ENCODE results near the gene SLC7A14. TPM values are rescaled to one million over a fixed set of nuclear protein-coding genes. Genes with fewer than 3 reads are reported as not detected.

The SLC7A14 gene
- total RNA-seq, 2 experiments from 2014 or later, result not detected

- ATAC-seq, result no peak
Observed at GRCh38 chr3:170490828-170491560, 94.9 kb downstream of the SLC7A14 start.

GRCh38 chr3:170488802-170489201 lies 97.1 kb downstream of the SLC7A14 start:
- Mint-ChIP-seq H3K36me3 (ENCODE audit: low read depth) (no peaks in the 10 kb centered on the region), H3K9me3 (ENCODE audit: low read depth) (no peaks in the 10 kb centered on the region), H3K4me3 (no peak overlapping the region), H3K27ac (no peak overlapping the region), H3K4me1 (no peaks in the 10 kb centered on the region), H3K27me3 (peaks cover 8% of the 10 kb centered on the region)
- ATAC-seq, result no peak
- intact Hi-C loops (cut with DNase I, micrococcal nuclease), result no loop called here
- POLR2A ChIA-PET, result no interaction called here
- no peak for DNase-seq
- CTCF ChIA-PET, result no interaction called here

More at GRCh38 chr3:170490828-170491560, 94.9 kb downstream of the SLC7A14 start:
- intact Hi-C loops (cut with DNase I, micrococcal nuclease), result no loop called here
- H3K9me3 Mint-ChIP-seq (ENCODE audit: low read depth), result no peaks in the 10 kb centered on the region
- no peak for DNase-seq
- H3K4me3 Mint-ChIP-seq, result no peak overlapping the region
- ChIA-PET POLR2A (interaction anchor here (0.5 kb wide), 1 partner anchor 12 kb away, joined by 3 read pairs; no protein-coding TSS in a partner anchor), CTCF (interaction anchor here (1.1 to 3.0 kb wide), 2 partner anchors 9 to 77 kb away, joined by 3 to 8 read pairs; no protein-coding TSS in a partner anchor)
- H3K4me1 Mint-ChIP-seq, result no peaks in the 10 kb centered on the region
- no peaks in the 10 kb centered on the region for H3K36me3 Mint-ChIP-seq (ENCODE audit: low read depth)
- H3K27ac Mint-ChIP-seq, result no peak overlapping the region
- H3K27me3 Mint-ChIP-seq, result peaks cover 7% of the 10 kb centered on the region

GRCh38 chr3:170487031-170487430 lies 98.8 kb downstream of the SLC7A14 start:
- Mint-ChIP-seq H3K9me3 (ENCODE audit: low read depth) (no peaks in the 10 kb centered on the region), H3K27me3 (peaks cover 8% of the 10 kb centered on the region), H3K27ac (no peak overlapping the region), H3K36me3 (ENCODE audit: low read depth) (no peaks in the 10 kb centered on the region), H3K4me3 (no peak overlapping the region), H3K4me1 (no peaks in the 10 kb centered on the region)
- DNase-seq (no peak), ATAC-seq (no peak)
- CTCF ChIA-PET, result no interaction called here
- intact Hi-C loops (cut with DNase I, micrococcal nuclease), result no loop called here
- POLR2A ChIA-PET, result no interaction called here

- intact Hi-C loops (cut with DNase I, micrococcal nuclease), result no loop called here
- Mint-ChIP-seq H3K4me1 (no peaks in the 10 kb centered on the region), H3K27me3 (peaks cover 8% of the 10 kb centered on the region), H3K9me3 (ENCODE audit: low read depth) (no peaks in the 10 kb centered on the region), H3K27ac (no peak overlapping the region), H3K4me3 (no peak overlapping the region), H3K36me3 (ENCODE audit: low read depth) (no peaks in the 10 kb centered on the region)
- no peak for DNase-seq
- POLR2A ChIA-PET, result no interaction called here
- CTCF ChIA-PET, result no interaction called here
- ATAC-seq, result no peak
Observed at GRCh38 chr3:170486398-170486797, 99.5 kb downstream of the SLC7A14 start.

GRCh38 chr3:170485696-170486095 lies 100.2 kb downstream of the SLC7A14 start:
- Mint-ChIP-seq H3K36me3 (ENCODE audit: low read depth) (no peaks in the 10 kb centered on the region), H3K27ac (no peak overlapping the region), H3K4me3 (no peak overlapping the region), H3K4me1 (no peaks in the 10 kb centered on the region), H3K9me3 (ENCODE audit: low read depth) (no peaks in the 10 kb centered on the region), H3K27me3 (peaks cover 8% of the 10 kb centered on the region)
- ATAC-seq (no peak), DNase-seq (no peak)
- intact Hi-C loops (cut with DNase I, micrococcal nuclease), result no loop called here
- ChIA-PET CTCF (interaction anchor here (0.6 to 0.9 kb wide), 2 partner anchors 20 to 25 kb away, joined by 3 read pairs; no protein-coding TSS in a partner anchor), POLR2A (no interaction called here)

GRCh38 chr3:170485294-170485693 lies 100.6 kb downstream of the SLC7A14 start:
- Mint-ChIP-seq H3K9me3 (ENCODE audit: low read depth) (no peaks in the 10 kb centered on the region), H3K27ac (no peak overlapping the region), H3K27me3 (peaks cover 8% of the 10 kb centered on the region), H3K4me1 (no peaks in the 10 kb centered on the region), H3K36me3 (ENCODE audit: low read depth) (no peaks in the 10 kb centered on the region), H3K4me3 (no peak overlapping the region)
- ChIA-PET POLR2A (no interaction called here), CTCF (interaction anchor here (0.6 to 0.9 kb wide), 2 partner anchors 19 to 25 kb away, joined by 3 read pairs; no protein-coding TSS in a partner anchor)
- intact Hi-C loops (cut with DNase I, micrococcal nuclease), result no loop called here
- DNase-seq (no peak), ATAC-seq (no peak)

GRCh38 chr3:170484869-170485268 lies 101.0 kb downstream of the SLC7A14 start:
- Mint-ChIP-seq H3K4me1 (no peaks in the 10 kb centered on the region), H3K27me3 (peaks cover 8% of the 10 kb centered on the region), H3K4me3 (no peak overlapping the region), H3K27ac (no peak overlapping the region), H3K36me3 (ENCODE audit: low read depth) (no peaks in the 10 kb centered on the region), H3K9me3 (ENCODE audit: low read depth) (no peaks in the 10 kb centered on the region)
- no peak for ATAC-seq
- POLR2A ChIA-PET, result no interaction called here
- CTCF ChIA-PET, result interaction anchor here (0.9 kb wide), 1 partner anchor 24 kb away, joined by 3 read pairs; no protein-coding TSS in a partner anchor
- no peak for DNase-seq
- intact Hi-C loops (cut with DNase I, micrococcal nuclease), result no loop called here

- Mint-ChIP-seq H3K27ac (no peak overlapping the region), H3K4me3 (no peak overlapping the region), H3K4me1 (no peaks in the 10 kb centered on the region), H3K27me3 (peaks cover 13% of the 10 kb centered on the region), H3K9me3 (ENCODE audit: low read depth) (no peaks in the 10 kb centered on the region), H3K36me3 (ENCODE audit: low read depth) (no peaks in the 10 kb centered on the region)
- CTCF ChIA-PET, result no interaction called here
- peak; percentile 9 for DNase-seq
- ATAC-seq, result no peak
- POLR2A ChIA-PET, result no interaction called here
- intact Hi-C loops (cut with DNase I, micrococcal nuclease), result no loop called here
Observed at GRCh38 chr3:170483485-170484262, 102.2 kb downstream of the SLC7A14 start.

- Mint-ChIP-seq H3K4me1 (no peaks in the 10 kb centered on the region), H3K4me3 (no peak overlapping the region)
Observed at GRCh38 chr3:170482199-170482598, 103.7 kb downstream of the SLC7A14 start.

GRCh38 chr3:170480111-170480510 lies 105.8 kb downstream of the SLC7A14 start:
- Mint-ChIP-seq H3K27ac (no peak overlapping the region), H3K27me3 (peaks cover 6% of the 10 kb centered on the region), H3K9me3 (ENCODE audit: low read depth) (no peaks in the 10 kb centered on the region), H3K4me3 (no peak overlapping the region), H3K4me1 (no peaks in the 10 kb centered on the region), H3K36me3 (ENCODE audit: low read depth) (no peaks in the 10 kb centered on the region)
- intact Hi-C loops (cut with DNase I, micrococcal nuclease), result no loop called here
- CTCF ChIA-PET, result interaction anchor here (0.7 kb wide), 1 partner anchor 43 kb away, joined by 3 read pairs; no protein-coding TSS in a partner anchor
- POLR2A ChIA-PET, result no interaction called here
- no peak for ATAC-seq
- no peak for DNase-seq

More at GRCh38 chr3:170482199-170482598, 103.7 kb downstream of the SLC7A14 start:
- no peaks in the 10 kb centered on the region for H3K36me3 Mint-ChIP-seq (ENCODE audit: low read depth)
- ATAC-seq, result peak; percentile 36
- DNase-seq, result no peak
- ChIA-PET POLR2A (no interaction called here), CTCF (no interaction called here)
- no peak overlapping the region for H3K27ac Mint-ChIP-seq
- no peaks in the 10 kb centered on the region for H3K9me3 Mint-ChIP-seq (ENCODE audit: low read depth)
- intact Hi-C loops (cut with DNase I, micrococcal nuclease), result no loop called here
- peaks cover 10% of the 10 kb centered on the region for H3K27me3 Mint-ChIP-seq

GRCh38 chr3:170477395-170477794 lies 108.5 kb downstream of the SLC7A14 start:
- CTCF ChIA-PET, result interaction anchor here (0.6 kb wide), 1 partner anchor 371 kb away, joined by 3 read pairs; no protein-coding TSS in a partner anchor

More at GRCh38 chr3:170477395-170477794, 108.5 kb downstream of the SLC7A14 start:
- Mint-ChIP-seq H3K36me3 (ENCODE audit: low read depth) (no peaks in the 10 kb centered on the region), H3K27me3 (peaks cover 13% of the 10 kb centered on the region), H3K9me3 (ENCODE audit: low read depth) (no peaks in the 10 kb centered on the region), H3K4me3 (no peak overlapping the region), H3K4me1 (no peaks in the 10 kb centered on the region), H3K27ac (no peak overlapping the region)
- ATAC-seq, result peak; percentile 57
- DNase-seq, result no peak
- intact Hi-C loops (cut with DNase I, micrococcal nuclease), result no loop called here
- POLR2A ChIA-PET, result no interaction called here

Measured in activated CD4-positive, alpha-beta T cell treated with anti-CD3 and anti-CD28 coated beads for 36 hours (primary cell).